HCT116 (cell line): Measurements from ENCODE around the gene SHANK3. TPM values are rescaled to one million over a fixed set of nuclear protein-coding genes. Genes with fewer than 3 reads are reported as not detected.

Source experiments
- ATAC-seq: fragments of 200-7000 bp; cut with Tn5 transposase; 2 replicates; pipeline ENCODE4 v1.9.1; 2020; ENCODE audit warnings: mild to moderate bottlenecking, moderate library complexity
- BruUV-seq: library from RNA; stranded (reverse); fragments of 400-500 nt; replicated peaks from 2 replicates; lab custom pipeline; 2021; lab: Mats Ljungman, UMichigan
- CTCF ChIA-PET: fragments of 300-600 bp; sonication (Branson Sonifier 250); formaldehyde crosslinking; loops from one replicate; lab custom pipeline; 2021; ENCODE audit warnings: antibody characterized with exemption; lab: Charles Lee
- POLR2A ChIA-PET: fragments of 300-600, 350-600 bp; sonication (Branson Sonifier 250); formaldehyde crosslinking; loops from one replicate; lab custom pipeline; 2021; ENCODE audit warnings: antibody characterized with exemption; lab: Charles Lee
- RAD21 ChIA-PET, 2 experiments: fragments of 300-600 bp; sonication (Branson Sonifier 250); formaldehyde crosslinking; loops; one replicate each; lab custom pipeline; 2023; ENCODE audit warnings: low total read pairs in 2 of 2; ENCODE audit not compliant: uncharacterized antibody in 2 of 2, unreplicated experiment in 2 of 2, low non-redundant PET in 1 of 2; lab: Charles Lee
- DNase-seq: peaks from one replicate; pipeline ENCODE4 v3.0.0-alpha.2; 2010; ENCODE audit warnings: low read depth, low spot score
- H2AFZ ChIP-seq: fragments of 200-600 bp; shearing (Covaris generic), sonication (generic); 2 replicates; pipeline ENCODE4 v1.6.1; 2017; ENCODE audit warnings: low read depth, mixed run types, mixed read lengths, antibody characterized with exemption, low read length; ENCODE audit not compliant: poor library complexity, severe bottlenecking
- H3K27ac ChIP-seq: 2 replicates; pipeline ENCODE4 v1.5.1; 2012; ENCODE audit warnings: low read depth, low read length
- H3K27me3 ChIP-seq: fragments of 200-600 bp; sonication (generic); 2 replicates; pipeline ENCODE4 v1.6.1; 2016; ENCODE audit warnings: mixed run types, low read length, mixed read lengths; ENCODE audit not compliant: insufficient read depth
- H3K36me3 ChIP-seq, 2 experiments: fragments of 200-500 bp in 1 of 2; fragments of 200-600 bp in 1 of 2; sonication (Bioruptor generic) in 1 of 2; sonication (generic) in 1 of 2; 2 replicates each; pipeline versions ENCODE4 v1.5.1 to v1.6.1; 2014 to 2016; ENCODE audit warnings: low read length in 2 of 2, inconsistent platforms in 1 of 2, mixed read lengths in 1 of 2, mixed run types in 1 of 2; ENCODE audit not compliant: insufficient read depth in 2 of 2, control insufficient read depth in 1 of 2
- H3K4me1 ChIP-seq, 2 experiments: fragments of 200-600 bp in 1 of 2; sonication (generic) in 1 of 2; 2 replicates each; pipeline versions ENCODE4 v1.5.1 to v1.6.1; 2012 to 2017; ENCODE audit warnings: low read length in 2 of 2, inconsistent platforms in 1 of 2, mild to moderate bottlenecking in 1 of 2, mixed read lengths in 1 of 2, mixed run types in 1 of 2, moderate library complexity in 1 of 2; ENCODE audit not compliant: insufficient read depth in 2 of 2, control insufficient read depth in 1 of 2
- H3K4me2 ChIP-seq: fragments of 200-600 bp; sonication (generic); 2 replicates; pipeline ENCODE4 v1.6.1; 2017; ENCODE audit warnings: mixed run types, low read length, mixed read lengths
- H3K4me3 ChIP-seq, 2 experiments: fragments of 200-600 bp in 1 of 2; sonication (generic) in 1 of 2; replicated peaks in 1 of 2; 2 replicates each; pipeline ENCODE4 v1.5.1; 2011 to 2016; ENCODE audit warnings: low read length in 2 of 2, control low read depth in 1 of 2, low read depth in 1 of 2, mild to moderate bottlenecking in 1 of 2, mixed read lengths in 1 of 2, mixed run types in 1 of 2
- H3K79me2 ChIP-seq: fragments of 200-600 bp; sonication (generic); 2 replicates; pipeline ENCODE4 v1.6.1; 2017; ENCODE audit warnings: mild to moderate bottlenecking, mixed run types, low read length, moderate library complexity, mixed read lengths; ENCODE audit not compliant: insufficient read depth
- H3K9ac ChIP-seq: fragments of 200-600 bp; sonication (generic); 2 replicates; pipeline ENCODE4 v1.6.1; 2016; ENCODE audit warnings: low read length, mixed read lengths
- H3K9me2 ChIP-seq: fragments of 200-600 bp; sonication (generic), shearing (Covaris generic); 2 replicates; pipeline ENCODE4 v1.6.1; 2017; ENCODE audit warnings: mixed run types, mild to moderate bottlenecking, moderate library complexity; ENCODE audit not compliant: insufficient read depth
- H3K9me3 ChIP-seq, 2 experiments: fragments of 200-500 bp in 1 of 2; fragments of 200-600 bp in 1 of 2; sonication (Bioruptor generic) in 1 of 2; sonication (generic) in 1 of 2; 2 replicates each; pipeline ENCODE4 v1.6.1; 2014 to 2017; ENCODE audit warnings: low read length in 2 of 2, mixed read lengths in 2 of 2, inconsistent platforms in 1 of 2, low read depth in 1 of 2, mild to moderate bottlenecking in 1 of 2, mixed run types in 1 of 2, moderate library complexity in 1 of 2; ENCODE audit not compliant: control insufficient read depth in 1 of 2, insufficient read depth in 1 of 2
- H4K20me1 ChIP-seq: fragments of 200-600 bp; sonication (generic), shearing (Covaris generic); 2 replicates; pipeline ENCODE4 v1.6.1; 2017; ENCODE audit warnings: mixed run types, mild to moderate bottlenecking, moderate library complexity; ENCODE audit not compliant: insufficient read depth
- ATF3 ChIP-seq: IDR thresholded peaks from 2 replicates; pipeline ENCODE4 v1.6.1; 2012
- CEBPB ChIP-seq: IDR thresholded peaks from 2 replicates; pipeline ENCODE4 v1.6.1; 2012; ENCODE audit warnings: low read depth
- CTCF ChIP-seq, 3 experiments: fragments of 200-600 bp in 1 of 3; sonication (generic) in 1 of 3; IDR thresholded peaks in 2 of 3; conservative IDR thresholded peaks in 1 of 3; 2 replicates each; pipeline ENCODE4 v1.5.1; 2012 to 2017; ENCODE audit warnings: low read depth in 2 of 3, low read length in 2 of 3, antibody characterized with exemption in 1 of 3, borderline replicate concordance in 1 of 3, control low read depth in 1 of 3, mild to moderate bottlenecking in 1 of 3, mixed read lengths in 1 of 3, mixed run types in 1 of 3, moderate library complexity in 1 of 3; ENCODE audit not compliant: insufficient read depth in 1 of 3
- EGR1 ChIP-seq: IDR thresholded peaks from 2 replicates; pipeline ENCODE4 v1.6.1; 2012; ENCODE audit warnings: low read depth
- EZH2phosphoT487 ChIP-seq: fragments of 200-600 bp; IDR thresholded peaks from 2 replicates; pipeline ENCODE4 v1.6.1; 2018; ENCODE audit warnings: antibody characterized with exemption, borderline replicate concordance
- FOSL1 ChIP-seq: IDR thresholded peaks from 2 replicates; pipeline ENCODE4 v1.6.1; 2012; ENCODE audit warnings: low read depth
- POLR2A ChIP-seq: IDR thresholded peaks from 2 replicates; pipeline ENCODE4 v1.7.0; 2011; ENCODE audit warnings: borderline replicate concordance; ENCODE audit not compliant: insufficient read depth, insufficient read length; ENCODE audit errors: extremely low read depth
- POLR2AphosphoS5 ChIP-seq: IDR thresholded peaks from 2 replicates; pipeline ENCODE4 v1.6.1; 2011; ENCODE audit warnings: mild to moderate bottlenecking, low read depth, low read length, moderate library complexity
- RAD21 ChIP-seq: IDR thresholded peaks from 2 replicates; pipeline ENCODE4 v1.6.1; 2012; ENCODE audit warnings: low read depth, mild to moderate bottlenecking
- SIN3A ChIP-seq: IDR thresholded peaks from 2 replicates; pipeline ENCODE4 v1.6.1; 2012; ENCODE audit warnings: low read depth
- SRF ChIP-seq: IDR thresholded peaks from 2 replicates; pipeline ENCODE4 v1.6.1; 2012; ENCODE audit warnings: low read depth
- YY1 ChIP-seq: IDR thresholded peaks from 2 replicates; pipeline ENCODE4 v1.6.1; 2011; ENCODE audit warnings: low read length, low read depth, moderate library complexity, mild to moderate bottlenecking; ENCODE audit not compliant: insufficient replicate concordance; ENCODE audit errors: extremely low read depth
- ZBTB33 ChIP-seq: IDR thresholded peaks from 2 replicates; pipeline ENCODE4 v1.6.1; 2011; ENCODE audit warnings: mild to moderate bottlenecking, low read length, moderate library complexity; ENCODE audit not compliant: insufficient replicate concordance; ENCODE audit errors: extremely low read depth
- ZFX ChIP-seq: fragments of 450-650 bp; IDR thresholded peaks from 2 replicates; pipeline ENCODE4 v1.6.1; 2017
- intact Hi-C: fragments of 100-400 bp; cut with micrococcal nuclease; formaldehyde crosslinking; loops from 2 replicates; pipeline ENCODE4 v1.10.0; 2022
- total RNA-seq: library from RNA; stranded (reverse); gene quantifications from one replicate; pipeline ENCODE4 v1.2.1, GENCODE V29; 2021; ENCODE audit not compliant: unreplicated experiment

Gene SHANK3
- total RNA-seq, 1 experiment from 2014 or later = 16.0 TPM

- CTCF ChIA-PET = interaction anchor here (1.3 kb wide), 1 partner anchor 10 kb away, joined by 3 read pairs; no protein-coding TSS in a partner anchor
- no peaks in the 10 kb centered on the region for H3K9me2 ChIP-seq
- H3K4me3 ChIP-seq = no peak overlapping the region
Observed at GRCh38 chr22:50630376-50630775, 42.2 kb upstream of the SHANK3 start.

GRCh38 chr22:50633086-50633485, 39.5 kb upstream of the SHANK3 start:
- CTCF ChIA-PET = no interaction called here
- RAD21 ChIA-PET = no interaction called here
- Histone ChIP-seq H3K4me2 (no peak overlapping the region), H3K4me3 (no peak overlapping the region), H3K36me3 (no peaks in the 10 kb centered on the region), H3K9ac (no peak overlapping the region), H4K20me1 (no peaks in the 10 kb centered on the region), H3K9me3 (no peaks in the 10 kb centered on the region), H3K4me1 (peaks cover 4 to 16% of the 10 kb centered on the region in 2 experiments; a peak in 3 of 4 replicates), H3K79me2 (no peaks in the 10 kb centered on the region), H2AFZ (no peak overlapping the region), H3K27me3 (no peaks in the 10 kb centered on the region), H3K27ac (no peak overlapping the region), H3K9me2 (no peaks in the 10 kb centered on the region)
- no peak for ATAC-seq
- BruUV-seq = no TSS peak
- intact Hi-C loops = no loop called here
- no peak for DNase-seq
- POLR2A ChIA-PET = no interaction called here
- TF ChIP-seq EZH2phosphoT487 (no peak), YY1 (no peak), RAD21 (no peak), ZBTB33 (no peak), ATF3 (no peak), ZFX (no peak), SRF (no peak), POLR2A (no peak), EGR1 (no peak), FOSL1 (no peak)

More at GRCh38 chr22:50630376-50630775, 42.2 kb upstream of the SHANK3 start:
- Histone ChIP-seq H3K36me3 (no peaks in the 10 kb centered on the region), H3K27ac (no peak overlapping the region)
- TF ChIP-seq POLR2A (no peak), SIN3A (no peak), CTCF (IDR thresholded peaks at IDR 0.05 in 2 of 3, conservative IDR thresholded peaks at IDR 0.05 in 1 of 3; ENCODE audit: borderline replicate concordance in 1 of 3, insufficient read depth in 1 of 3, low read depth in 2 of 3, low read length in 2 of 3) (no peak), EZH2phosphoT487 (no peak), POLR2AphosphoS5 (no peak), CEBPB (no peak)
- TF ChIP-seq, all 23 proteins: peak for 0
- DNase-seq = no peak
- no peak overlapping the region for H3K4me2 ChIP-seq
- BruUV-seq = no TSS peak
- ATAC-seq = no peak
- no peak overlapping the region for H3K9ac ChIP-seq
- no peaks in the 10 kb centered on the region for H3K79me2 ChIP-seq
- intact Hi-C loops = no loop called here
- H2AFZ ChIP-seq = no peak overlapping the region
- H3K4me1 ChIP-seq = peaks cover 7 to 29% of the 10 kb centered on the region in 2 experiments; a peak in 3 of 4 replicates
- ChIA-PET RAD21 (no interaction called here), POLR2A (no interaction called here)
- no peaks in the 10 kb centered on the region for H3K9me3 ChIP-seq
- no peaks in the 10 kb centered on the region for H4K20me1 ChIP-seq
- H3K27me3 ChIP-seq = no peaks in the 10 kb centered on the region
